Panc1 (cell line): ENCODE measurements around the gene MED13L. TPM values are rescaled to one million over a fixed set of nuclear protein-coding genes. Genes with fewer than 3 reads are reported as not detected.

Experiments
- ATAC-seq: fragments of 200-7000 bp; cut with Tn5 transposase; 2 replicates; pipeline ENCODE4 v1.9.1; 2020; ENCODE audit warnings: mild to moderate bottlenecking, moderate library complexity
- BruUV-seq: library from RNA; stranded (reverse); fragments of 400-500 nt; replicated peaks from 2 replicates; lab custom pipeline; 2021; lab: Mats Ljungman, UMichigan
- CTCF ChIA-PET: fragments of 300-600 bp; sonication (Branson Sonifier 250); formaldehyde crosslinking; loops from one replicate; lab custom pipeline; 2022; ENCODE audit warnings: antibody characterized with exemption; lab: Charles Lee
- POLR2A ChIA-PET: fragments of 300-600 bp; sonication (Branson Sonifier 250); formaldehyde crosslinking; loops from one replicate; lab custom pipeline; 2022; ENCODE audit warnings: antibody characterized with exemption; lab: Charles Lee
- DNase-seq: peaks from one replicate; pipeline ENCODE4 v3.0.0-alpha.2; 2010; ENCODE audit warnings: low read depth, low spot score
- H3K27ac ChIP-seq: 2 replicates; pipeline ENCODE4 v1.5.1; 2011; ENCODE audit warnings: mild to moderate bottlenecking, low read length, inconsistent platforms
- H3K27me3 ChIP-seq: fragments of 200-500 bp; sonication (Bioruptor generic); 2 replicates; pipeline ENCODE4 v1.6.0; 2014; ENCODE audit warnings: low read length, inconsistent platforms; ENCODE audit not compliant: control insufficient read depth, insufficient read depth
- H3K36me3 ChIP-seq: fragments of 200-500 bp; sonication (Bioruptor generic); 2 replicates; pipeline ENCODE4 v1.5.1; 2014; ENCODE audit warnings: inconsistent platforms, mild to moderate bottlenecking, low read length, moderate library complexity; ENCODE audit not compliant: control insufficient read depth, insufficient read depth
- H3K4me1 ChIP-seq: 2 replicates; pipeline ENCODE4 v1.5.1; 2011; ENCODE audit warnings: inconsistent platforms, mild to moderate bottlenecking, low read length, moderate library complexity; ENCODE audit not compliant: control insufficient read depth, insufficient read depth
- H3K4me3 ChIP-seq, 2 experiments: 2 replicates each; pipeline ENCODE4 v1.5.1; 2011 to 2012; ENCODE audit warnings: low read depth in 2 of 2, low read length in 2 of 2, mild to moderate bottlenecking in 2 of 2, inconsistent platforms in 1 of 2, moderate library complexity in 1 of 2
- H3K9me3 ChIP-seq: fragments of 200-500 bp; sonication (Bioruptor generic); 2 replicates; pipeline ENCODE4 v1.5.1; 2014; ENCODE audit warnings: low read depth, mild to moderate bottlenecking, inconsistent platforms, low read length, moderate library complexity; ENCODE audit not compliant: control insufficient read depth, insufficient read depth
- CTCF ChIP-seq: fragments of 450-650 bp; IDR thresholded peaks from 2 replicates; pipeline ENCODE4 v1.5.1; 2017; ENCODE audit warnings: mild to moderate bottlenecking
- POLR2AphosphoS5 ChIP-seq: IDR thresholded peaks from 2 replicates; pipeline ENCODE4 v1.6.1; 2012; ENCODE audit warnings: mild to moderate bottlenecking, low read depth, low read length, moderate library complexity
- REST ChIP-seq, 2 experiments: IDR thresholded peaks; 2 replicates each; pipeline ENCODE4 v1.6.1; 2011 to 2012; ENCODE audit warnings: low read depth in 2 of 2, control low read depth in 1 of 2, low read length in 1 of 2, mild to moderate bottlenecking in 1 of 2, moderate library complexity in 1 of 2; ENCODE audit not compliant: insufficient read depth in 1 of 2
- SIN3A ChIP-seq: IDR thresholded peaks from 2 replicates; pipeline ENCODE4 v1.6.1; 2012; ENCODE audit warnings: low read depth, mild to moderate bottlenecking, low read length, moderate library complexity, borderline replicate concordance; ENCODE audit not compliant: insufficient read depth
- TCF7L2 ChIP-seq: IDR thresholded peaks from 2 replicates; pipeline ENCODE4 v1.6.1; 2011; ENCODE audit warnings: mild to moderate bottlenecking, low read depth, low read length, inconsistent platforms
- in situ Hi-C: cut with HindIII; loops from 2 replicates; pipeline ENCODE4 v1.10.0; 2016; ENCODE audit warnings: low sequenced_read_pairs, low pct_unique_long_range_greater_than_20kb
- intact Hi-C: fragments of 100-400 bp; cut with micrococcal nuclease; formaldehyde crosslinking; loops from one replicate; pipeline ENCODE4 v1.10.0; 2022; ENCODE audit not compliant: unreplicated experiment
- total RNA-seq: library from RNA; stranded (reverse); gene quantifications from one replicate; pipeline ENCODE4 v1.2.1, GENCODE V29; 2021; ENCODE audit not compliant: unreplicated experiment

Gene MED13L
- total RNA-seq, 1 experiment from 2014 or later: 170 TPM

- intact Hi-C loops (no loop called here), in situ Hi-C loops (no loop called here)
- CTCF ChIA-PET: interaction anchor here (0.7 kb wide), 1 partner anchor 385 kb away, joined by 6 read pairs; no protein-coding TSS in a partner anchor
- BruUV-seq: no TSS peak
- H3K9me3 ChIP-seq: no peaks in the 10 kb centered on the region
- no peaks in the 10 kb centered on the region for H3K27me3 ChIP-seq
- no peak for TF ChIP-seq TCF7L2
- no peak for TF ChIP-seq REST (IDR thresholded peaks at IDR 0.05; ENCODE audit: insufficient read depth in 1 of 2, low read depth in 2 of 2, low read length in 1 of 2)
- no peak for TF ChIP-seq CTCF
- no peak for TF ChIP-seq POLR2AphosphoS5
- TF ChIP-seq SIN3A: no peak
- no peak overlapping the region for H3K4me3 ChIP-seq
- ATAC-seq: no peak
- H3K27ac ChIP-seq: no peak overlapping the region
- H3K4me1 ChIP-seq: no peaks in the 10 kb centered on the region
- DNase-seq: no peak
- POLR2A ChIA-PET: no interaction called here
- H3K36me3 ChIP-seq: no peaks in the 10 kb centered on the region
These were observed 46.2 kb upstream of the MED13L start for GRCh38 chr12:116323406-116324386.

GRCh38 chr12:116321913-116322312 is 44.4 kb upstream of the MED13L start:
- Histone ChIP-seq H3K9me3 (no peaks in the 10 kb centered on the region), H3K4me1 (no peaks in the 10 kb centered on the region), H3K27ac (no peak overlapping the region), H3K4me3 (no peak overlapping the region), H3K36me3 (no peaks in the 10 kb centered on the region), H3K27me3 (no peaks in the 10 kb centered on the region)
- intact Hi-C loops: no loop called here
- no peak for TF ChIP-seq REST (IDR thresholded peaks at IDR 0.05; ENCODE audit: insufficient read depth in 1 of 2, low read depth in 2 of 2, low read length in 1 of 2)
- TF ChIP-seq POLR2AphosphoS5: no peak
- no peak for TF ChIP-seq CTCF
- no peak for TF ChIP-seq SIN3A
- TF ChIP-seq TCF7L2: no peak
- ATAC-seq (no peak), DNase-seq (no peak)
- ChIA-PET POLR2A (no interaction called here), CTCF (no interaction called here)
- in situ Hi-C loops: no loop called here
- BruUV-seq: no TSS peak
